ENCODE results near the gene HNRNPK.
A peak's percentile ranks its signal among the peaks of the same experiment; 100 is the strongest.

Gene HNRNPK

DNA sequence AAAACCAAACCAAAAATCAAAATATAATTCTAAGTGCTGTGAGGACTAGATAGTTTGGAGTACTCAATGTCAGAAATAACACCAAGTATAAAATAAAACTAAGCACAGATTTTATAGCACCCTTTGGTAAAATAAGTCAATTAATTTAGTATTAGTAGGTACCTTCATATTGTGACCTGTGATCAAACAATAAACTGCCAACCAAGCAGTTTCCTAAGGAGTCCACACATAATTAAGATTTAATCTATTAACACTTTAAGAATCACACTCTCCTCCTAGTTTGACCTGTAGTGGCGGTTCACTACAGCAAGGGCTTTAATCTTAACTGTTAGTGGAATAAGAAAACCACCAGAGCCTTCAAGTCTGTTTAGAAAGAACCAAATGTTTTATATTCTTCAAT is 2.8 kb downstream of the HNRNPK start:
- peak overlapping the region; percentile 75 for H3K4me3 ChIP-seq (ENCODE audit: low read depth, low read length)
- no peak for TF ChIP-seq CTCF (IDR thresholded peaks at IDR 0.05; ENCODE audit: low read depth, low read length)

- TF ChIP-seq CTCF (IDR thresholded peaks at IDR 0.05; ENCODE audit: low read depth, low read length), result no peak
Observed at GRCh38 chr9:83976372-83976771, 3.6 kb downstream of the HNRNPK start.

DNA sequence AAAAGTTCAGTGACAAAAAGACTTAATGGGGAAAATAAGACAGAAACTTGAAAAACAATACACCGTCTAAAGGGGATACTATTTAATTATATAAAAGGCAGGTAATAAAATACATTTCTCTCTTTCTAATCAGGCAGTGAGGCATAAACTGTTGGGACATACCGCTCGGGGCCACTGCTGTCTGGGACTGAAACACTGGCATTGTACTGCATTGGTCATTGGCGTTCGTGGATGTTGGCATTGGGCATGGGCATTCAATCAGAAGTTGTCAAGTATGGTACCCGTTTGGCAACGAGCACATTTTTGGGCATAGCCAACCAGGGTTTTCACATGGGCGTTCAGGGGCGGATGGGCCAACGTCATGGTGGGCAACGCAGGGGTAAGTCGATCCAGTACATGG is 4.7 kb downstream of the HNRNPK start:
- H3K4me3 ChIP-seq (ENCODE audit: low read depth, low read length), result no peak overlapping the region
- no peak for TF ChIP-seq CTCF (IDR thresholded peaks at IDR 0.05; ENCODE audit: low read depth, low read length)

More at GRCh38 chr9:83976372-83976771, 3.6 kb downstream of the HNRNPK start:
- no peak overlapping the region for H3K4me3 ChIP-seq (ENCODE audit: low read depth, low read length)

- TF ChIP-seq CTCF (IDR thresholded peaks at IDR 0.05; ENCODE audit: low read depth, low read length), result no peak
Observed at GRCh38 chr9:83972286-83972685, 7.7 kb downstream of the HNRNPK start.

GRCh38 chr9:83971485-83971884 is 8.5 kb downstream of the HNRNPK start:
- no peak for TF ChIP-seq CTCF (IDR thresholded peaks at IDR 0.05; ENCODE audit: low read depth, low read length)
- no peak overlapping the region for H3K4me3 ChIP-seq (ENCODE audit: low read depth, low read length)

More at GRCh38 chr9:83972286-83972685, 7.7 kb downstream of the HNRNPK start:
- no peak overlapping the region for H3K4me3 ChIP-seq (ENCODE audit: low read depth, low read length)

- no peak overlapping the region for H3K4me3 ChIP-seq (ENCODE audit: low read depth, low read length)
- no peak for TF ChIP-seq CTCF (IDR thresholded peaks at IDR 0.05; ENCODE audit: low read depth, low read length)
Observed at GRCh38 chr9:83969602-83970001, 10.4 kb downstream of the HNRNPK start.

- TF ChIP-seq CTCF (IDR thresholded peaks at IDR 0.05; ENCODE audit: low read depth, low read length), result no peak
- no peak overlapping the region for H3K4me3 ChIP-seq (ENCODE audit: low read depth, low read length)
Observed at GRCh38 chr9:83967073-83967472, 12.9 kb downstream of the HNRNPK start.

All from WI38 (cell line).